Fibroblast of lung (primary cell): ENCODE results near the gene TDRD1. TPM values are rescaled to one million over a fixed set of nuclear protein-coding genes. Genes with fewer than 3 reads are reported as not detected.

Source experiments
- DNase-seq, 2 donors: peaks; one replicate each; pipeline versions ENCODE4 v3.0.0 to v3.0.0-alpha.2; 2010; ENCODE audit warnings: low read depth in 2 of 2
- H2AFZ ChIP-seq: 2 replicates; pipeline ENCODE4 v1.5.1; 2012; ENCODE audit warnings: low read length, control low read depth, inconsistent platforms
- H3K27ac ChIP-seq: 2 replicates; pipeline ENCODE4 v1.5.1; 2011; ENCODE audit warnings: low read length, control low read depth; ENCODE audit not compliant: insufficient read depth
- H3K27me3 ChIP-seq: 2 replicates; pipeline ENCODE4 v1.5.1; 2011; ENCODE audit warnings: mild to moderate bottlenecking, low read length; ENCODE audit not compliant: control insufficient read depth, insufficient read depth
- H3K36me3 ChIP-seq: 2 replicates; pipeline ENCODE4 v1.5.1; 2011; ENCODE audit warnings: low read length; ENCODE audit not compliant: control insufficient read depth, insufficient read depth
- H3K4me1 ChIP-seq: 2 replicates; pipeline ENCODE4 v1.5.1; 2011; ENCODE audit warnings: low read length; ENCODE audit not compliant: control insufficient read depth, insufficient read depth; ENCODE audit errors: extremely low read depth
- H3K4me2 ChIP-seq: 2 replicates; pipeline ENCODE4 v1.5.1; 2011; ENCODE audit warnings: low read length, control low read depth; ENCODE audit not compliant: insufficient read depth; ENCODE audit errors: extremely low read depth
- H3K4me3 ChIP-seq, 4 experiments: fragments of 200-600 bp in 1 of 4; sonication (generic) in 1 of 4; replicated peaks in 1 of 4; 2 replicates each; pipeline ENCODE4 v1.5.1; 2011 to 2016; ENCODE audit warnings: low read length in 4 of 4, low read depth in 3 of 4, mild to moderate bottlenecking in 3 of 4, control low read depth in 2 of 4, inconsistent platforms in 1 of 4, mixed read lengths in 1 of 4; ENCODE audit not compliant: insufficient read depth in 1 of 4; ENCODE audit errors: control extremely low read depth in 1 of 4
- H3K79me2 ChIP-seq: 2 replicates; pipeline ENCODE4 v1.5.1; 2012; ENCODE audit warnings: mild to moderate bottlenecking, low read length, inconsistent platforms; ENCODE audit not compliant: control insufficient read depth, insufficient read depth
- H3K9ac ChIP-seq: 2 replicates; pipeline ENCODE4 v1.5.1; 2011; ENCODE audit warnings: mild to moderate bottlenecking, low read length, control low read depth; ENCODE audit not compliant: insufficient read depth
- H3K9me3 ChIP-seq: 2 replicates; pipeline ENCODE4 v1.5.1; 2012; ENCODE audit warnings: low read depth, low read length; ENCODE audit not compliant: control insufficient read depth, insufficient read depth
- H4K20me1 ChIP-seq: 2 replicates; pipeline ENCODE4 v1.5.1; 2011; ENCODE audit warnings: low read length; ENCODE audit not compliant: control insufficient read depth, insufficient read depth; ENCODE audit errors: extremely low read depth
- CTCF ChIP-seq, 2 donors: IDR thresholded peaks in 1 of 2; conservative IDR thresholded peaks in 1 of 2; 1 replicate in 1 of 2; 2 replicates in 1 of 2; pipeline ENCODE4 v1.5.1; 2011 to 2012; ENCODE audit warnings: low read length in 2 of 2, control low read depth in 1 of 2, inconsistent platforms in 1 of 2, low read depth in 1 of 2, mild to moderate bottlenecking in 1 of 2
- EZH2 ChIP-seq: IDR thresholded peaks from 2 replicates; pipeline ENCODE4 v1.5.1; 2012; ENCODE audit warnings: low read length, control low read depth, mild to moderate bottlenecking; ENCODE audit errors: missing control alignments
- polyA plus RNA-seq, 2 donors: library from polyadenylated mRNA; depleted of rRNA in 1 of 2; stranded (reverse) in 1 of 2; unstranded in 1 of 2; fragments of >200 nt; gene quantifications; 2 replicates each; pipeline ENCODE4 v1.2.1, GENCODE V29; 2011 to 2012; ENCODE audit warnings: missing spikeins in 1 of 2
- total RNA-seq: library from RNA; depleted of rRNA; stranded (reverse); fragments of >200 nt; gene quantifications from 2 replicates; pipeline ENCODE4 v1.2.1, GENCODE V29; 2014

TDRD1 gene
- total and polyA plus RNA-seq, 2 donors (not counting 1 experiment from before 2014, with no cell fraction given): 0.22 TPM; not detected in 1

GRCh38 chr10:114202812-114203211 lies 23.7 kb downstream of the TDRD1 start:
- TF ChIP-seq CTCF (conservative IDR thresholded peaks at IDR 0.05 in 1 of 2, IDR thresholded peaks at IDR 0.05 in 1 of 2; ENCODE audit: low read depth in 1 of 2, low read length in 2 of 2) (no peak), EZH2 (no peak)
- H3K9ac ChIP-seq: no peak overlapping the region

GRCh38 chr10:114206902-114207301 lies 27.7 kb downstream of the TDRD1 start:
- Histone ChIP-seq H3K9ac (no peak overlapping the region), H3K4me1 (no peaks in the 10 kb centered on the region), H3K27ac (no peak overlapping the region), H3K4me3 (no peak overlapping the region), H3K9me3 (no peaks in the 10 kb centered on the region), H3K79me2 (no peaks in the 10 kb centered on the region), H4K20me1 (no peaks in the 10 kb centered on the region), H3K4me2 (no peak overlapping the region), H3K27me3 (peaks cover 3% of the 10 kb centered on the region), H2AFZ (no peak overlapping the region), H3K36me3 (no peaks in the 10 kb centered on the region)
- no peak for DNase-seq
- no peak for TF ChIP-seq EZH2
- TF ChIP-seq CTCF (conservative IDR thresholded peaks at IDR 0.05 in 1 of 2, IDR thresholded peaks at IDR 0.05 in 1 of 2; ENCODE audit: low read depth in 1 of 2, low read length in 2 of 2): no peak

More at GRCh38 chr10:114202812-114203211, 23.7 kb downstream of the TDRD1 start:
- Histone ChIP-seq H3K4me3 (no peak overlapping the region), H3K36me3 (no peaks in the 10 kb centered on the region), H3K27me3 (peaks cover 3% of the 10 kb centered on the region), H3K9me3 (no peaks in the 10 kb centered on the region), H3K4me2 (no peak overlapping the region), H3K4me1 (no peaks in the 10 kb centered on the region), H3K27ac (no peak overlapping the region), H3K79me2 (no peaks in the 10 kb centered on the region), H4K20me1 (no peaks in the 10 kb centered on the region), H2AFZ (no peak overlapping the region)
- no peak for DNase-seq

- H4K20me1 ChIP-seq: no peaks in the 10 kb centered on the region
- peaks cover 3% of the 10 kb centered on the region for H3K27me3 ChIP-seq
Observed at GRCh38 chr10:114207349-114207748, 28.2 kb downstream of the TDRD1 start.

More at GRCh38 chr10:114207349-114207748, 28.2 kb downstream of the TDRD1 start:
- Histone ChIP-seq H3K36me3 (no peaks in the 10 kb centered on the region), H3K9ac (no peak overlapping the region), H3K27ac (no peak overlapping the region), H3K79me2 (no peaks in the 10 kb centered on the region), H2AFZ (no peak overlapping the region), H3K4me3 (no peak overlapping the region), H3K4me1 (no peaks in the 10 kb centered on the region), H3K9me3 (no peaks in the 10 kb centered on the region), H3K4me2 (no peak overlapping the region)
- DNase-seq: no peak
- TF ChIP-seq CTCF (conservative IDR thresholded peaks at IDR 0.05 in 1 of 2, IDR thresholded peaks at IDR 0.05 in 1 of 2; ENCODE audit: low read depth in 1 of 2, low read length in 2 of 2) (no peak), EZH2 (no peak)
